GM18508 (cell line): ENCODE results near the gene IFNA17.
"Not testable (repeated sequence)": the region's sequence is repeated elsewhere in the genome, so short reads cannot be mapped to it uniquely, and the experiment has no call there.

Experiments used
- ATAC-seq: cut with Tn5 transposase; IDR thresholded peaks from one replicate; pipeline ENCODE4 v1.9.1; 2021; ENCODE audit warnings: moderate number of reproducible peaks; ENCODE audit not compliant: insufficient read depth, unreplicated experiment

Gene IFNA17

GRCh38 chr9:21228122-21228521 is at the start of gene IFNA17:
Gene IFNA17 (minus strand): TSS chr9:21228222. CDS start chr9:21228173, 49 bp downstream.
- ATAC-seq = no peak

- ATAC-seq = no peak
Measured at GRCh38 chr9:21268347-21268657, 40.3 kb upstream of the IFNA17 start.

- peak; percentile 48 for ATAC-seq
Measured at GRCh38 chr9:21267485-21268346, 39.7 kb upstream of the IFNA17 start.

- no peak for ATAC-seq
Measured at GRCh38 chr9:21266733-21267484, 38.9 kb upstream of the IFNA17 start.

GRCh38 chr9:21265421-21266189 is 37.6 kb upstream of the IFNA17 start:
- ATAC-seq = no peak

- ATAC-seq = no peak
Measured at GRCh38 chr9:21255538-21256212, 27.7 kb upstream of the IFNA17 start.

- peak; percentile 50 for ATAC-seq
Measured at GRCh38 chr9:21252721-21253547, 24.9 kb upstream of the IFNA17 start.

- no peak for ATAC-seq
Measured at GRCh38 chr9:21251638-21252037, 23.6 kb upstream of the IFNA17 start.

- ATAC-seq = no peak
Measured at GRCh38 chr9:21251190-21251589, 23.2 kb upstream of the IFNA17 start.

- no peak for ATAC-seq
Measured at GRCh38 chr9:21244836-21245235, 16.8 kb upstream of the IFNA17 start.

- no peak for ATAC-seq
Measured at GRCh38 chr9:21239911-21240310, 11.9 kb upstream of the IFNA17 start, which contains the start of gene IFNA14. Gene IFNA14 (minus strand): TSS chr9:21240005. CDS start chr9:21239935, 70 bp downstream.

- peak; percentile 21 for ATAC-seq
Measured at GRCh38 chr9:21236360-21236714, 8.3 kb upstream of the IFNA17 start.

- peak; percentile 84 for ATAC-seq
Measured at GRCh38 chr9:21235468-21236359, 7.7 kb upstream of the IFNA17 start.

- ATAC-seq = no peak
Measured at GRCh38 chr9:21234153-21234687, 6.2 kb upstream of the IFNA17 start.

GRCh38 chr9:21233258-21233657 is 5.2 kb upstream of the IFNA17 start:
- no peak for ATAC-seq

- not testable (repeated sequence) for ATAC-seq
Measured at GRCh38 chr9:21217211-21217610, 10.8 kb downstream of the IFNA17 start, which contains the start of gene IFNA16. Gene IFNA16 (minus strand): TSS chr9:21217311. CDS start chr9:21217305, 6 bp downstream.

GRCh38 chr9:21213411-21214326 is 14.4 kb downstream of the IFNA17 start:
- ATAC-seq = peak; percentile 66
